Measurements from ENCODE around the gene ITPR2.

Gene ITPR2

GRCh38 chr12:26818636-26819035 is 14.4 kb downstream of the ITPR2 start:
- no peak for DNase-seq

- no peak for DNase-seq
Observed at GRCh38 chr12:26818201-26818600, 14.8 kb downstream of the ITPR2 start.

- no peak for DNase-seq
Observed at GRCh38 chr12:26817183-26817591, 15.8 kb downstream of the ITPR2 start.

- DNase-seq, result no peak
Observed at GRCh38 chr12:26813812-26814211, 19.2 kb downstream of the ITPR2 start.

- no peak for DNase-seq
Observed at GRCh38 chr12:26810330-26810729, 22.7 kb downstream of the ITPR2 start.

GRCh38 chr12:26809611-26810285 is 23.2 kb downstream of the ITPR2 start:
- DNase-seq, result no peak

GRCh38 chr12:26808766-26809476 is 24.1 kb downstream of the ITPR2 start:
- DNase-seq, result no peak

GRCh38 chr12:26807292-26807691 is 25.7 kb downstream of the ITPR2 start:
- DNase-seq, result no peak

GRCh38 chr12:26806556-26806955 is 26.4 kb downstream of the ITPR2 start:
- no peak for DNase-seq

- no peak for DNase-seq
Observed at GRCh38 chr12:26805401-26805971, 27.5 kb downstream of the ITPR2 start.

GRCh38 chr12:26803552-26803951 is 29.4 kb downstream of the ITPR2 start:
- no peak for DNase-seq

- DNase-seq, result no peak
Observed at GRCh38 chr12:26801486-26801885, 31.5 kb downstream of the ITPR2 start.

GRCh38 chr12:26800858-26801257 is 32.1 kb downstream of the ITPR2 start:
- no peak for DNase-seq

GRCh38 chr12:26800347-26800746 is 32.6 kb downstream of the ITPR2 start:
- DNase-seq, result no peak

- DNase-seq, result no peak
Observed at GRCh38 chr12:26799741-26800140, 33.3 kb downstream of the ITPR2 start.

- DNase-seq, result no peak
Observed at GRCh38 chr12:26798640-26799039, 34.4 kb downstream of the ITPR2 start.

- no peak for DNase-seq
Observed at GRCh38 chr12:26798023-26798422, 35.0 kb downstream of the ITPR2 start.

- no peak for DNase-seq
Observed at GRCh38 chr12:26795910-26796309, 37.1 kb downstream of the ITPR2 start.

GRCh38 chr12:26791301-26791791 is 41.6 kb downstream of the ITPR2 start:
- DNase-seq, result no peak

GRCh38 chr12:26790645-26790994 is 42.4 kb downstream of the ITPR2 start:
- DNase-seq, result no peak

GRCh38 chr12:26789731-26790644 is 43.0 kb downstream of the ITPR2 start:
- no peak for DNase-seq

GRCh38 chr12:26786865-26787514 is 46.0 kb downstream of the ITPR2 start:
- DNase-seq, result no peak

- DNase-seq, result no peak
Observed at GRCh38 chr12:26786491-26786864, 46.5 kb downstream of the ITPR2 start.

All from NCI-H1417 treated with DMSO at 0.1 percent for 48 hours (cell line).